Measurements from ENCODE around the gene SRPK2.
A peak's percentile ranks its signal among the peaks of the same experiment; 100 is the strongest.
"Not testable (repeated sequence)": the region's sequence is repeated elsewhere in the genome, so short reads cannot be mapped to it uniquely, and the experiment has no call there.

Gene SRPK2

DNA sequence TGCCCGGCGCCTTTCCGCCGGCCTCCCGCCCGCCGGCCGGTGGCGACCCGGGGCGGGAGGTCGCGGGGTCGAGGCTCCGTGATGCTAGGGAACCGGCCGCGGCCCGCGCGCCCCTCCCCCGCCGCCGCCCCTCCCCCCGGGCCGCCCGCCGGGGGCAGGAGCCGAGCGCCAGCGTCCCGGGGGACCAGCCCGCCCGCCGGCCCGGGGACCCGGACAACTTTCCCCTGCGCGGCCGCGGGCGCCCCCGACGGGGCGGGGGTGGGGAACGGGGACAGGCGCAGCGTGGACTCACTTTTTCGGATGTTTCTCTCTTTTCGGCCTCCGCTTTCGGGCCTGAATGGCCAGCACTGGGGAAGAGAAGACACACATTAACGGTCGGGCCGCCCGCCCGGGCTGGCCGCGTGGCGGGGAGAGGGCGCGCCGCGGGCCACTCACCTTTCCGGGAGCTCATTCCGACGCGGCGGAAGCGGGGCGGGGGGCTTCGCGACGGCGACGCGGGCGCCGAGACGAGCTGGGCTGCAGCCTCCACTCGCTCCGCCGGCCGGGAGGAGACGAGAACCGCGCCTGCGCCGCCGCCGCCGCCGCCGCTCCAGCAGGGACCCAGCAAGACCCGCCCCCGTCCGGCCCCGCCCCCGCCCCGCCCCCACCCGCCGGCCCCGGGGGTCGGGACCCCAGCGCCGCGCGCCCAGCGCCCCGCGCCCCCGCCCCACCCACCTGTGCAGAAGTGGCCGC, at the start of gene SRPK2:
TSS of gene SRPK2 (minus strand) at position 566 of the 732 bp plus-strand sequence.
- DNase-seq = peak in 1 of 2 donors; percentile 46

DNA sequence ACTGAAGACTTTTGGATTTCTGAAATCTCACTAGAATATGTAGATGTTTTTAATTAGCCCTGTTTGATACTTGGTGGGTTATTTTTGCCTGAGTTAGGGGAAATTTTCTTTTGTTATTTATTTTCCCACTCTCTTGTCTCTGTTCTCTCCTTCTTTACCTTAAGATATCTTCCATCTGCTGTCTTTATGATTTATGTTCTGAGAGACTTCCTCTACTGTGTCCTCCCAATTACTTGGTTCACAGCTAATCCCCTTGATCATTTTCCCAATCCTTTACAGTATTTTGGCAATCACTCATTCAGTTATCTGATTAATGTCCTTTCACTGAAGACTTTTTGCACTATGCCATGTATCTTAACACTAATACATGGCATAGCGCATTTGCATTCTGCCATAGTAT, 49.5 kb upstream of the SRPK2 start:
- no peak for DNase-seq

DNA sequence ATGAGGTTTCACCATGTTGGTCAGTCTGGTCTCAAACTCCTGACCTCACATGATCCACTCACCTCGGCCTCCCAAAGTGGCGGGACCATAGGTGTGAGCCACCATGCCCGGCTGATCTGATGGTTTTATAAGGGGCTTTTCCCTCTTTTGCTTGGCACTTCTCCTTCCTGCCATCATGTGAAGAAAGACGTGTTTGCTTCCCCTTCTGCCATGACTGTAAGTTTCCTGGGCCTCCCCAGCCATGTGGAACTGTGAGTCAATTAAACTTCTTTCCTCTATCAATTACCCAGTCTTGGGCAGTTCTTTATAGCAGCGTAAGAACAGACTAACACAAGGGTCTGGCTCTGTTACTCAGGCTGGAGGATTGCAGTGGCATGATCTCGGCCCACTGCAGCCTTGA, 48.6 kb upstream of the SRPK2 start:
- not testable (repeated sequence) for DNase-seq

DNA sequence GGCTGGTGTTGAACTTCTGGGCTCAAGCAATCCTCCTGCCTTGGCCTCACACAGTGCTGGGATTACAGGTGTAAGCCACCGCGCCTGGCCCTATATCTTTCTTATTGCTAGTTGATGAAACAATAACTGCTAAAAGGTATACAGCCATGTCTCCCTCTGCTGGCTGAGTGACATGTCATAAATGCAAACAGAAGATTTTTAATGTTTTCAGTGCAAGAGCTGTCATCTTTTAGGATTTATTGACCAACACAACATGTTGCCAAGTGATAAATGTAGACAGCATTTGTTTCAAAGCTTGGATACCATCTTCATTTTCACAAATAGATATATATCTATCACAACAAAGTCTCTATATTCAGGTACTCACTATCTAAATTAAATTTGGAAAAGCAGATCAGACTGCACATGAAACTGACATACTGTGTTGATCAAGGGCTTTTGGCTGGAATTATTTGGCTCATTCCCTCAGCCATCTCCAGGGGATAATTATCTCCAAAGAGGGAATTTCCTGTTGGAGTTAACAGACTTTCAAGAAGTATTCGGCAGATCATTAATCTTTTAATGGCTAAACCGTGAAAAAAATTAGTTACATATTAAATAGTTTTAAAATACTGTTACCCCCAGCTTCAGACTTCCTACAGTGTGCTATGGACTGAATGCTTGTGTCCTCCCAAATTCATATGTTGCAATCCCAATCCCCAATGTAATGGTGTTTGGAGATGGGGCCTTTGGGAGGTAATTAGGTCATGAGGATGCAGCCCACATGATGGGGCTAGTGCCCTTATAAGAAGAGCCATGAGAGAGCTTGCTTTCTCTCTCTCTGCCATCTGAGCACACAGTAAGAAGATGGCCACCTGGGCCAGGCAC, 41.3 kb upstream of the SRPK2 start:
- no peak for DNase-seq

DNA sequence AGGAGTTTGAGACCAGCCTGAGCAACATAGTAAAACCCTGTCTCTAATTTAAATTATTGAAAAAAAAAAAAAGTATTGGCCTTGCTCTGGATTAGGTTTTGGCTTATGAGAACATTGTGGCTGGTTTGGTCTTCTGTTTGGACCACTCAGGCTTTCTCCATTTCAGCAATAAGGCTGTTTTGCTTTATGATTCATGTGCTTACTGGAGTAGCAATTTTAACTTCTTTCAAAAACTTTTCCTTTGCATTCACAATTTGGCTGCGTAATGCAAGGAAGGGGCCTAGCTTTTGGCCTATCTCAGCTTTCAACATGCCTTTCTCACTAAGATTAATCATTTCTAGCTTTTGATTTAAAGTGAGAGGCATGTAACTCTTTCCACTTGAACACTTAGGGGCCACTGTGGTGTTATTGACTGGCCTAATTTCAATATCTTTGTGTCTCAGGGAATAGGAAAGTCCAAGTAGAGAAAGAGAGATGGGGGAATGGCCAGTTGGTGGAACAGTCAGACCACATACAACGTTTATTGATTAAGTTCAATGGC, 38.0 kb upstream of the SRPK2 start:
- no peak for DNase-seq

DNA sequence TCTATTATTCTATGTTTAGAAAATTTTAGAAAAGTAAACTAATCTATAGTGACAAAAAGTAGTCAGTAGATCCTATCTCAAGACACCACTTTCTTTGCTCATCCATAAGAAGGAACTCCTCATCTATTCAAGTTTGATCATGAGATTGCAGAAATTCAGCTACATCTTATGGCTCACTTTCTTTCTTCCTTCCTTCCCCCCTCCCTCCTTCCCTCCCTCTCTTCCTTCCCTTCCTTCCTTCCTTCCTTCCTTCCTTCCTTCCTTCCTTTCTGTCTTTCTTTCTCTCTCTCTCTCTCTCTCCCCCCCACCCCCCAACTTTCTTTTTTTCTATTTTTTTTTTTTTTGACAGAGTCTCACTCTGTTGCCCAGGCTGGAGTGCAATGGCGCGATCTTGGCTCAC, 35.3 kb upstream of the SRPK2 start:
- DNase-seq = no peak

DNA sequence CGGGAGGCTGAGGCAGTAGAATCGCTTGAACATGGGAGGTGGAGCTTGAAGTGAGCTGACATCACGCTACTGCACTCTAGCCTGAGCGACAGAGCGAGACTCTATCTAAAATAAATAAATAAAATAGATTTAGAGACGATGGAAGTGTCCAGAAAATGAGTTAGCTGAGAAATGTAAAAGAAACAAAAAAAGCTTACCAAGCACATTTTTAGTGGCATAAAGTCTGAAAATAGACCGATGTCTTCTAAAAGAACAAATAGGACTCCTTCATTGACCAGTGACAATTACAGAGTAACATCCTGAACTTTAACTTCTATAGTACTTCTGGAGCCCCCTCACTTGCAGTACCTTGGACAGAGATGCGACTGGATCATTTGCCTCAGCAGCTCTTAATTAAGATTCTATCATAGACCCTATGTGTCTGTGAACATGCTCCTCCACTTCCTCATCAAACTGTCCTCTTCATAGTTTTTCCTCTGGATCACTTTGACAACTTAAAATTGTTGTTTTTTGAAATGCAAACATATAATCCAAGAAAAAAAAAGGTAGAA, 25.2 kb upstream of the SRPK2 start:
- DNase-seq = no peak

DNA sequence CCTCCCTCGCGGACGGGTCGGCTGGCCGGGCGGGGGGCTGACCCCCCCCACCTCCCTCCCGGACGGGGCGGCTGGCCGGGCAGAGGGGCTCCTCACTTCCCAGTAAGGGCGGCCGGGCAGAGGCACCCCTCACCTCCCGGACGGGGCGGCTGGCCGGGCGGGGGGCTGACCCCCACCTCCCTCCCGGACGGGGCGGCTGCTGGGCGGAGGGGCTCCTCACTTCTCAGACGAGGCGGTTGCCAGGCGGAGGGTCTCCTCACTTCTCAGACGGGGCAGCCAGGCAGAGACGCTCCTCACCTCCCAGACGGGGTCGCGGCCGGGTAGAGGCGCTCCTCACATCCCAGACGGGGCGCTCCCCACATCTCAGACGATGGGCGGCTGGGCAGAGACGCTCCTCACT, 22.1 kb upstream of the SRPK2 start:
- not testable (repeated sequence) for DNase-seq

DNA sequence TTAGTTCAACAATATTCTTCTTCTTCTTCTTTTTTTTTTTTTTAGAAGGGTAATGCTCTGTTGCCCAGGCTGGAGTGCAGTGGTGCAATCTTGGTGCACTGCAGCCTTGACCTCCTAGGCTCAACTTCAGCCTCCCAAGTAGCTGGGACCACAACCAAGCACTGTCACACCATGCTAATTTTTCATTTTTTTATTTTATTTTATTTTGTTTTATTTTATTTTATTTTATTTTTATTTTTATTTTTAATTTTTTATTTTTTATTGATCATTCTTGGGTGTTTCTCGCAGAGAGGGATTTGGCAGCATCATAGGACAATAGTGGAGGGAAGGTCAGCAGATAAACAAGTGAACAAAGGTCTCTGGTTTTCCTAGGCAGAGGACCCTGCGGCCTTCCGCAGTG, 21.1 kb upstream of the SRPK2 start:
- DNase-seq = not testable (repeated sequence)

DNA sequence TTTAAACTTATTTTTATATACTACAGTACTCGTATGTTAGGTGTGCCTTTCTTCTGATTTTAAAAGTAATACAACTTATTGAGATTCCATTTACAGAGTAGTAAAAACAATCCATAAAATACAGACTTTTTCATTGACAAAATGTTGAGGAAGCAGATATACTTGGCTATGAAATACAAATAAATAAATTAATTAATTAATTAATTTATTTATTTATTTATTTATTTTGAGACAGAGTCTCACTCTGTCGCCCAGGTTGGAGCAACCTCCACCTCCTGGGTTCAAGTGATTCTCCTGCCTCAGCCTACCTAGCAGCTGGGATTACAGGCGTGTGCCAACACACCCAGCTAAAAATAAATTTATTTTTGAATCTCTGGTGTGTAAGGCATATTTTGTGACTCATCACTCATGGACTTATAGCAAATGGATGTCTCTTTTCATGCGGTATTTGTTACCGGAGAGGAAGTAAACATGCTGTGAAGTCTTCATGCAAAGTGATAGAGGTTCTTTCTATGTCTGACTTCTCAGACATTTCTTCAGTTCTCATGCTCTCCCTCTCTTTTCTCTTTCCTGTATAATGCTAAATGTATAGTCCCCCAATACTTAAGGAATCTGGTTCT, 20.2 kb upstream of the SRPK2 start:
- DNase-seq = no peak

DNA sequence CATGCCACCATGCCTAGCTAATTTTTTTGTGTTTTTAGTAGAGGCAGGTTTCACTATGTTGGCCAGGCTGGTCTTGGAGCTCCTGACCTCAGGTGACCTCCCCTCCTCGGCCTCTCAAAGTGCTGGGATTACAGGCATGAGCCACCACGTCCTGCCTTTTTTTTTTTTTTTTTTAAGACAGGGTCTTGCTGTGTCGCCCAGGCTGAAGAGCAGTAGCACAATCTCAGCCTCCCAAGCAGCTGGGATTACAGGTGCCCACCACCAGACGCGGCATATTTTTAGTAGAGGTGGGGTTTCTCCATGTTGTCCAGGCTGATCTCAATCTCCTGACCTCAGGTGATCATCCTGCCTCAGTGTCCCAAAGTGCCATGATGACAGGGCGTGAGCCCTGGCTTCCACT, 14.4 kb upstream of the SRPK2 start:
- DNase-seq = no peak

DNA sequence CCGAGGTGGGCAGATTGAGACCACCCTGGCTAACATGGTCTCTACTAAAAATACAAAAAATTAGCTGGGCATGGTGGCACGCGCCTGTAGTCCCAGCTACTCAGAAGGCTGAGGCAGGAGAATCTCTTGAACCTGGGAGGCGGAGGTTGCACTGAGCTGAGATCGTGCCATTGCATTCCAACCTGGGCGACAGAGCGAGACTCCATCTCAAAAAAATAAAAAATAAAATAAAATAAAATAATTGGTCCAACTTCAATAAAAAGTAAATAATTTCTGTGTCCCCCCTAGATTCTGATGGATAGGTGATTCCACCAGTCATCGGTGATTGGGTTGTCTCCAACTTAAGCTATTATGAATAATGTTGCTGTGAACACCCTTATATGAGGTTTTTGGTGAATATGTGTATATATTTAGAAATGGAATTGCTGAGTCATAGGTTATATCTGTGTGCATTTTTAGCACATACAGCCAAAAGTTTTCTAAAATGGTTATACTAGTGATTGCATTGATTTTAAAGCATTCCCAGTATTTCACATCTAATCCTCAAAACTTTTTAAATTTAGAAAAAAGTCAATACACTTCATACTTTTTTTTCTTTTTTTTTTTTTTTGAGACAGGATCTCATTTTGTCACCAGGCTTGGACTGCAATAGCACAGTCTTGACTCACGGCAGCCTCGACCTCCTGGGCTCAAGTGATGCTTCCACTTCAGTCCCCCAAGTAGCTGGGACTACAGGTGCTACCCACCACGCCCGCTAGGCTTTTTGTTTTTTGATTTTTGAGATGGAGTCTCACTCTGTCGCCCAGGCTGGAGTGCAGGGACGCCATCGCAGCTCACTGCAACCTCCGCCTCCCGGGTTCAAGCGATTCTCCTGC, 13.7 kb upstream of the SRPK2 start:
- no peak for DNase-seq

DNA sequence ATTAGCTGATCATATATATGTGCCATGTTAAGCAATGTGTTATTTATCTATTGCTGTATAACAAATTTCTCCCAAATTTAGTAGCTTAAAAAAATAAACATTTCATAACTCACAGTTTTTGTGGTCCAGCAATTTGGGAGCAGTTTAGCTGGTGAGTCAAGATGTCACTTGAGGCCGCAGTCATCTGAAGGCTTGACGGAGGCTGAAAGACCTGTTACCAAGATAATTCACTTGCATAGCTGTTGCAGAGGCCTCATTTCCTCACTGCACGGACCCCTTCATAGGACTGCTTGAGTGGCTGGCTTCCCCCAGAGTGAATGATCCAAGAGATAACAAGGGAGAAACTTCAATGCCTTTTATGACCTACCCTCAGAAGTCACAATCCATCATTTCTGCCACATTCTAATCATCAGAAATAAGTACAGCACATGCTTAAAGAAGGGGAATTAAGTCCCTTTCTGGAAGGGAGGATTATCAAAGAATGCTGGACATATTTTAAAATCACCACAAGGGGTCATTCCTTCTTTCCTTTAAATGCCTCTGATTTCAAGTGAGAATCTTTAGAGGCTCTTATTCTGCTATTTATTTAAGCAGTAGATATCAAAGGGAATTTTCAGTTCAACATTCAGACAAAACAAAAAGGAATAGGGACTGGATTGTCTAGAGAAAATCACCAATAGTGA, 10.5 kb upstream of the SRPK2 start:
- DNase-seq = no peak

DNA sequence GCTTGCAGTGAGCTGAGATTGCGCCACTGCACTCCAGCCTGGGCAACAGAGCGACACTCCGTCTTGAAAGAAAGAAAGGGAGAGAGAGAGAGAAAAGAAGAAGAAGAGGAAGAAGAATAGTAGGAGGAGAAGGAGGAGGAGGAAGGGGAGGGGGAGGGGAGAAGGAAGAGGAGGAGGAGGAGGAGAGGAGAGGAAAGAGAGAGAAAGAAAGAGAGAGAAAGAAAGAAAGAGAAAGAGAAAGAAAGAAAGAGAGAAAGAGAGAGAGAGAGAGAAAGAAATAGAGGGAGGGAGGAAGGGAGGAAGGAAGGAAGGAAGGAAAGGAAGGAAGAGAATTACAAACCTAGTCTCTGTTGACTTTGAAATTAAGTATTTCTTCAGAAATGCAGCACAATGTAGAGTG, 7.8 kb upstream of the SRPK2 start:
- DNase-seq = no peak

DNA sequence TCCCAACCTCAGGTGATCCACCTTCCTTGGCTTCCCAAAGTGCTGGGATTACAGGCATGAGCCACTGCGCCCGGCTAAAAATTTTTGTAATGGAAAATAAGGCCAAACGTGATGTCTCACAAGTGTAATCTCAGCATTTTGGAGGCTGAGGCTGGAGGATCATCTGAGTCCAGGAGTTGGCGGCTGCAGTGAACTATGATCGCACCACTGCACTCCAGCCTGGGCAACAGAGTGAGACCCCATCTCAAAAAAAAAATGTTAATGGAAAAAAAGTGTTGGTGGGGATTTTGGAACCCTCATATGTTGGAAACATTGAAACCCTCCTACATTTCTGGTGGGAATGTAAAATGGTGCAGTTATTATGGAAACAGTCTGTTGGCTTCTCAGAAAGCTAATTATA, 2.7 kb upstream of the SRPK2 start:
- no peak for DNase-seq

DNA sequence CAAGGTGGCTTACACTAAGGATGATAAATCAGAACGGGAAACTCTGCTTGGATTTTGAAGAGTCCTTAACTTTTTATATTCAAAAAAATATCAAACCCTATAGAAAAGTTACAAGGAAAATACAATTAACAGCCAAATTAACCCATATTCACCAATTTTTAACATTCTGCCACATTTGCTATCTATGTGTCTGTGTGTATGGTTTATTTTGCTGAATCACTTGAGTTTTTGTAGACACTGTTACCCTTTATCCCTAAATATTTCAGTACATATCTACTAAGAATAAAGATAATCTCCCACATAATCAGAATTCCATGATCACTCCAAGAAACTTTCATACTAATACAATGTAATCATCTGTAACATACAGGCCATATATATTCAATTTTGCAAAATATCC, 1.2 kb upstream of the SRPK2 start:
- no peak for DNase-seq

DNA sequence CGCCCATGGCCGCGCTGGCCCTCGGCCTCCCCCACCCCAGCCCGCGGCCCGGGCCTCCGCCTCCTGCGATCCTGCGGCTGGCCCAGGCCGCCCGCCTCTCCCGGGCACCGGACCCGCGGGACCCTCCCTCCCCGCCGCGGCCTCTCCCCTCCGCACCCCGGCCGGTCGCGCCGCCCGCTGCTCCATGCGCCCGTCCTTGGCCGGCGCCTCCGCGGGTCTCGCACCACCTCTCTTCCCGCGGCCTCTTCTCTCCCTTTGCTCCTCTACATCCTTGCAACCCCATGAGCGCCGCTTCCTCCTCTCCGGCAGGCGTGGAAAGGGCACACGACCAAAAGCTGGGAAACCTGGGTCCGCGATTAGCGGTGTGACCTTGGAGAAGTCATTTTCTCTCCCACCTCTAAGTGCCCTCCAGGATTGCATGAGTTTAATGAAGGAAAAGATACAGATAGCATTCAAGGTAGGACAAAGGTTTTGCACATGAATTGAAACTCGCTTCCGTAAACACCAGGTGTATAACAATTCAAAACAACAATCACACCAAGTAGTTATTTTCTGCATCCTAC, 448 bp upstream of the SRPK2 start:
- peak in 1 of 2 donors; percentile 34 for DNase-seq

DNA sequence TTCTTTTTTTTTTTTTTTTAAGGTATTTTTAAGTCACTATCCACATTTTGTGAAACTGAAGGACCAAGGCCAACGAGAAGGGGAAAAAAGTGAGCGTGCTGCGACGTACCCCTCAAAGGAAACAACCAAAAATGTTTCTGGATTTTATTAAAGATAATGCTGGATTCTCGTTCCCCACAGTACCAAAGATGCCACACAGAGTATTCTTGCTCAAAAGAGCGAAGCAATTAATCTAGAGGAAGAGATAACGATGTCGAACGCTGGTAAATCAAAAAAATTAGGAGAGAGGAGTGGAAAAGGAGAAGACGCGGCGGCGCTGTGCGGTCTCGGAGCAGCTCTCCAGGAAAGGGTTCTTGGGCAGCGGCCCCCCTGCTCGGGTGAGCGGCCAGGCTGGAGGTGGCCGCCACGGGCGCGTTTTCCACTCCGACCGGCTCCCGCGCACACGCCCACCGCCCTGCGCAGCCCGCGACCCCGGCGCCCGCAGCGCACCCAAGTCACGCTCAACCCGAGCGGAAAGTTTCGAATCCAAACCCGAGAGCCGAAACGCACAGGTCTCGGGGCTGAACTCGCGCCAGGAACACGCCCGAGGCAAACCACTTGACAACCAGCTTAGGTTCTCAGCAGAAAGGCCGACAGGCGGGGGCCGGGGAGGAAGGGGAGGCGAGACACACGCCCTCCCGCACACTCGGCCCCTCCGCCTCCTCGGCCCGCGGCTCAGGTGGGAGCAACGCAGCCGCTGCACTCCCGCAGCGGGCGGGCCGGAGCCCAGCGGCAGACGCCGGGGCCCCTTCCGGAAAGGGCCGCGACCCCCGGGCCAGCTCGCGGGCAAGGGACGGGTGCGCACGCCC, 989 bp downstream of the SRPK2 start:
- DNase-seq = peak in 1 of 2 donors; percentile 19

DNA sequence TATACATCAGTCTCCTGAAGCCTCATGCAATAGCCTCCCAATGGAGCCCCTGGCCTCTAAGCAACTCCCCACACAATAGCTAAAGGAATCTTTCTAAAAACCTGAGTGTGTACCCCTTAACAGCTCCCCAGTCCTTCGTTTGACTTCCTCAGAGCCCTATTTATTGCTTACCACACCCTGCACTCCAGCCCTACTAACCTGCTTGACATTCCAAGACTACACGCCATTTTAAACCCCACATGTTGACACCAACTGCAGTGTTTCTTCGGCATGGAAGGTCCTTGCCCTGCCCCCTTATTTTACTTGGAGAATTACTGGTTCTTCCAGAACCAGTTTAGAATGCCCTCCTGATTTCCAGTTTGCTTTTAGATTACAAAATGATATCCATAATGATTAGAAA, 10.8 kb downstream of the SRPK2 start:
- DNase-seq = no peak

DNA sequence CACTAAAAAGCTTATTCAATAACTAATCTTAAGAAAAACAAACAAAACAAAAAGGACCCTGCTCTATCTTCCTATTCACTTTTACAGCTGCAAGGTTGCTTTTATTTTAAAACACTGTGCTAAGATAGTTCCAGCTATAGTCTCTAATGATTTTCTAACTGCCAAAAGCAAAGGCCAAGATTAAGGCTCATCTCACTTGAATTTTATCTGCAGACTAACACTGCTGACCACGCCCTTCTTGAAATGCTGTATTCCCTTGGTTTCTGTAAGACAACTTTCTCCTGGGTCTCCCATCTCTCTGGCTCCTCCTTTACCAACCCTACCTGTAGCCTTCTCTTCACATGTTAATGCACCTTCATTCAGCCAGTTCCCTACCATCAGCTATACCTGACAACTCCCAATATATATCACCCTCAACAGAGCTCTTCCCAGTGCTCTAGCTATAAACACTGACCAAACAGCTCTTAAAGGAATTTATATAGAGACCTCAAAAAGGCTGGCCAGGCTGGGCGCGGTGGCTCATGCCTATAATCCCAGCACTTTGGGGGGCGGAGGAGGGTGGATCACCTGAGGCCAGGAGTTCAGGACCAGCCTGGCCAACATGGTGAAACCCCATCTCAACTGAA, 11.7 kb downstream of the SRPK2 start:
- DNase-seq = no peak

All from bone marrow (tissue), 2 donors.